Measurements from ENCODE around the gene TWF2.
A peak's percentile ranks its signal among the peaks of the same experiment; 100 is the strongest.

The TWF2 gene

GRCh38 chr3:52237006-52237656, 1.8 kb downstream of the TWF2 start:
- no peak for DNase-seq

- DNase-seq = no peak
These were observed 2.5 kb downstream of the TWF2 start for GRCh38 chr3:52236424-52236886.

GRCh38 chr3:52234516-52235447, 4.2 kb downstream of the TWF2 start:
- DNase-seq = no peak

GRCh38 chr3:52233968-52234367, 5.0 kb downstream of the TWF2 start:
- DNase-seq = no peak

GRCh38 chr3:52233108-52233591, 5.8 kb downstream of the TWF2 start:
- no peak for DNase-seq

- peak; percentile 68 for DNase-seq
These were observed 6.5 kb downstream of the TWF2 start for GRCh38 chr3:52232279-52233107.

GRCh38 chr3:52231502-52232278, 7.3 kb downstream of the TWF2 start:
- DNase-seq = peak; percentile 98

GRCh38 chr3:52230889-52231499, 8.0 kb downstream of the TWF2 start:
- DNase-seq = no peak

- no peak for DNase-seq
These were observed 8.5 kb downstream of the TWF2 start for GRCh38 chr3:52230461-52230860.

GRCh38 chr3:52229656-52230055, 9.3 kb downstream of the TWF2 start:
- DNase-seq = no peak

- DNase-seq = peak; percentile 55
These were observed 10.1 kb downstream of the TWF2 start for GRCh38 chr3:52228751-52229291.

- DNase-seq = peak; percentile 55
These were observed 10.7 kb downstream of the TWF2 start for GRCh38 chr3:52228266-52228665.

GRCh38 chr3:52227766-52228165, 11.2 kb downstream of the TWF2 start:
- peak; percentile 58 for DNase-seq

GRCh38 chr3:52227117-52227516, 11.8 kb downstream of the TWF2 start:
- no peak for DNase-seq

- DNase-seq = no peak
These were observed 12.6 kb downstream of the TWF2 start for GRCh38 chr3:52226229-52226817.

- DNase-seq = peak; percentile 76
These were observed 13.3 kb downstream of the TWF2 start, which contains the start of gene TLR9 for GRCh38 chr3:52225452-52226228. Gene TLR9 (minus strand): TSS chr3:52225645. CDS start chr3:52225529, 116 bp downstream.

- DNase-seq = peak; percentile 57
These were observed 15.2 kb downstream of the TWF2 start for GRCh38 chr3:52223449-52224408.

- no peak for DNase-seq
These were observed 16.4 kb downstream of the TWF2 start for GRCh38 chr3:52222319-52223221.

Data from activated CD8-positive, alpha-beta memory T cell treated with anti-CD3 and anti-CD28 coated beads for 24 hours (primary cell).